Effector memory CD4-positive, alpha-beta T cell (primary cell): ENCODE data around the gene TMPRSS11A.

Experiments
- DNase-seq, 3 donors: peaks; one replicate each; pipeline ENCODE4 v3.0.0-alpha.2; 2020
- H3K27ac ChIP-seq: 2 replicates; pipeline ENCODE4 v1.7.0; 2013; ENCODE audit warnings: mild to moderate bottlenecking, low read length, moderate library complexity; ENCODE audit not compliant: insufficient read depth, poor library complexity, severe bottlenecking
- H3K27me3 ChIP-seq: replicated peaks from 2 replicates; pipeline ENCODE4 v1.7.0; 2013; ENCODE audit warnings: mild to moderate bottlenecking, low read length; ENCODE audit not compliant: insufficient read depth, control insufficient read depth, poor library complexity, severe bottlenecking
- H3K36me3 ChIP-seq: 2 replicates; pipeline ENCODE4 v1.7.0; 2013; ENCODE audit warnings: mild to moderate bottlenecking, low read length, moderate library complexity; ENCODE audit not compliant: control insufficient read depth, insufficient read depth
- H3K4me1 ChIP-seq: 2 replicates; pipeline ENCODE4 v1.7.0; 2013; ENCODE audit warnings: low read length, mild to moderate bottlenecking; ENCODE audit not compliant: control insufficient read depth, insufficient read depth, poor library complexity, severe bottlenecking
- H3K4me3 ChIP-seq: 2 replicates; pipeline ENCODE4 v1.7.0; 2013; ENCODE audit warnings: low read length, low read depth, mild to moderate bottlenecking; ENCODE audit not compliant: insufficient read depth, poor library complexity, severe bottlenecking
- H3K9me3 ChIP-seq: 2 replicates; pipeline ENCODE4 v1.7.0; 2013; ENCODE audit warnings: mild to moderate bottlenecking, low read length, moderate library complexity; ENCODE audit not compliant: control insufficient read depth
- total RNA-seq, 3 donors: gene quantifications; one replicate each; lab custom pipeline; 2026; lab: John Stamatoyannopoulos, UW

TMPRSS11A gene, protein sequence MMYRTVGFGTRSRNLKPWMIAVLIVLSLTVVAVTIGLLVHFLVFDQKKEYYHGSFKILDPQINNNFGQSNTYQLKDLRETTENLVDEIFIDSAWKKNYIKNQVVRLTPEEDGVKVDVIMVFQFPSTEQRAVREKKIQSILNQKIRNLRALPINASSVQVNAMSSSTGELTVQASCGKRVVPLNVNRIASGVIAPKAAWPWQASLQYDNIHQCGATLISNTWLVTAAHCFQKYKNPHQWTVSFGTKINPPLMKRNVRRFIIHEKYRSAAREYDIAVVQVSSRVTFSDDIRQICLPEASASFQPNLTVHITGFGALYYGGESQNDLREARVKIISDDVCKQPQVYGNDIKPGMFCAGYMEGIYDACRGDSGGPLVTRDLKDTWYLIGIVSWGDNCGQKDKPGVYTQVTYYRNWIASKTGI
- 0 reads per million in 3 donors for total RNA-seq

DNA sequence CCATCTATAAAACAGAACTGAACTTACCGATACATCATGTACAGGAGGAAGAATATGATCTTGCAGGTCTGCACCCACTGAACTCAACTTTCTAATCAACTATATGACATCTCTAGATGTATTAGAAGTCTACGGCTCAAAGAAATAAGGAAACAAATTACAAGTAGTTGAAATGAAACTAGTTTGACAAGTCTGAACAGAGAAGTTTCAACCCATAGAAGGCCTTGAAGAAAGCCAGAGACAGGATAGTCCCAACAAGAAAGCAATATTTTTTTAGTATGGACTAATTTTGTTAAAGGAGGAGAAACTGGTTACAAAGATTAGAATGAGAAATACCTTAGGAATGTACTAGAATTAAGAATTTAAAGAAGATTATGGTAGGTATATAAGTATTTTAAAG, at the start of gene TMPRSS11A:
TSS of gene TMPRSS11A (minus strand) at position 138 of the 400 bp plus-strand sequence. CDS start at position 38, 100 bp downstream.
- Histone ChIP-seq H3K4me3 (no peak within 1 kb of the TSS), H3K27ac (no peak within 1 kb of the TSS), H3K9me3 (no peaks in the 10 kb centered on the region), H3K27me3 (no peaks in the 10 kb centered on the region), H3K36me3 (no peaks in the 10 kb centered on the region), H3K4me1 (no peaks in the 10 kb centered on the region)
- DNase-seq: no peak

DNA sequence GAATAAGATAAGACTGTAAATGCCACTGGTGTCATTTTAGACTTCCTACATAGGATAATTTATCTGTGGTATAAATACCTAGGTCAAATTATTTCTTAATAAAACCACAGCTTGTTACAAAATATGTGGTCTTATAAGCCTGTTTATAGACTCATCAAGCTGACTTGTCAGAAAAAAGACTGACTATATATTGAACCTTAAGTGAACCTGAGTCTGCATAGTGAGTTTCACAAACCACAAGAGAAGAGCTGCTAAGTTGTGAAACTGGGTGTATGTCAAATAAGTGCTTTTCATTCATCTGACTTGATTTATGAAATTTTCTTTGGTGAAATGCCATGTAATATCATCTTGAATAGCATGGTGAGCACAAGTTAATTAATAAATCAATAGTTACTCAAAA, 48.4 kb upstream of the TMPRSS11A start:
- Histone ChIP-seq H3K27me3 (no peaks in the 10 kb centered on the region), H3K9me3 (no peaks in the 10 kb centered on the region), H3K36me3 (no peaks in the 10 kb centered on the region), H3K27ac (no peak overlapping the region), H3K4me3 (no peak overlapping the region), H3K4me1 (no peaks in the 10 kb centered on the region)
- no peak for DNase-seq

DNA sequence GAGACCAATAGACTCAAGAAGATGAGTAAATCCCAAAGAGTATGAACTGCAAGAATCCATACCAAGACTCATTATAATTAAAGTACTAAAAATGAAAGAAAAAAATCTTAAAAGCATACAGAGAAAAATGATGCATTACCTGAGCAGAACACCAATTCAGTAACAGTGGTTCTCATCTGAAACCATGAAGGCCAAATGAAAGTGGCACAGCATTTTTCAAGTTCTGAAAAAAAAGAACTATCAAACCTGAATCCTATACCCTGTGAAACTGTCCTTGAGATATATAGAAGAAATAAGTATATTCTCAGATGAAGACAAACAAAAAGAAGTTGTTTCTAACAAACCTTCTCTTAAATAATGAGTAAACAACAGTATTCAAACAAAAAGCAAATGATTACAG, 39.6 kb upstream of the TMPRSS11A start:
- Histone ChIP-seq H3K9me3 (no peaks in the 10 kb centered on the region), H3K4me1 (no peaks in the 10 kb centered on the region), H3K27ac (no peak overlapping the region), H3K4me3 (no peak overlapping the region), H3K36me3 (no peaks in the 10 kb centered on the region), H3K27me3 (no peaks in the 10 kb centered on the region)
- no peak for DNase-seq

DNA sequence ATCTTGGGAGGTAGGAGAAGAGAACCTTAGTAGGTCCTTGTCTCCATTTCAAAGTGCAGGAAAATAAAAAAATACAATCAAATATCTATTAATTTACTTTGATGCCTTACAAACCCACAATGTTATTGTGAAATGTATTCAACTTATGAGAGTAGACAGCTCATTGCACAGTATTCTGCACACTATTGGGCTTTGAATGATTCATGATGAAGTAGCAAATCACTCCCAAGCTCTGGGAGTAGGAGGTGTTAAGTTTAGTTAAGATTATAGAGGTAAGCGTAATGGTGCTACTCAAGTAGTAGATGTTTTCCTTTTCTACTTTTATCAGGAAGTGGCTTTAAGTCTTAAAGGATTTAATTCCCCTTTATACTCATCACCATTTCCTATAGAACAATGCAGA, 32.8 kb upstream of the TMPRSS11A start:
- Histone ChIP-seq H3K4me1 (no peaks in the 10 kb centered on the region), H3K4me3 (no peak overlapping the region), H3K36me3 (no peaks in the 10 kb centered on the region), H3K27me3 (no peaks in the 10 kb centered on the region), H3K27ac (no peak overlapping the region), H3K9me3 (no peaks in the 10 kb centered on the region)
- no peak for DNase-seq

DNA sequence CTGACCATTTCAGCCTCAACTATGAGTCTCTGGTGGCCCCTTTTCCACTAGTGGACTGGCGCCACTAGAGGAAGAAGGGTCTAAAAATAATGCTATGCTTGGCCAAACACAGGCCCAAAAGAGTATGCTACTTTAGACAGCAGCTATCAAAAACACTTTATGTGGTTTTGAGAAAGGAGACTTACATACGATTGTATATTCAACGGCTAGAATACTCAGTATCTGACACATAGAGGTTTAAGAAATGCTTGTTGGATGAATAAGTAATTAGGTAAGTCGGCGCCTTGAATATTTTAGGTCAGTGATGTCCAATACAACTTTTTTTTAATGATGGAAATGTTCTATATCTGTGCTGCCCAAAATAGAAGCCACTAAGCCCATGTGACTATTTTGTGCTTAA, 25.7 kb upstream of the TMPRSS11A start:
- Histone ChIP-seq H3K36me3 (no peaks in the 10 kb centered on the region), H3K4me1 (no peaks in the 10 kb centered on the region), H3K9me3 (no peaks in the 10 kb centered on the region), H3K27me3 (no peaks in the 10 kb centered on the region), H3K4me3 (no peak overlapping the region), H3K27ac (no peak overlapping the region)
- no peak for DNase-seq

DNA sequence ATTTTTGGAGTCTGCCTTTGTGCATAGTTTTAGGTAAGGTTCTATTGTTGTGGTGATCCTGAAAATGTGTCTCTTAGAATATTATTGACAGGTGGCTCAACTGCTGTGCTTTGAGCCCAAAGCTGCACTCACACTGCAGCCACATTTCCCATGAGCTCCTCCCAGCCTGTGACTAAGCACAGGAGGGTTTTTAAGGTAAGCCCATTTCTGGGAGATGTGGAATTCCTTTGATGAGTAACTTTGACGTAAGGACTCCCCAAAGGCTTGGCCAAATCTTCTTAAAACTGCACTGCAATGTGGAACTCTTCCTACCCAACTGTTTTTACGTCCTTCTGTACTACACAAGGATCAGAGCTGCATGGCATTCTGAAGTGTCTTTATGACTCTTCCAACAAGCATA, 20.0 kb upstream of the TMPRSS11A start:
- Histone ChIP-seq H3K4me3 (no peak overlapping the region), H3K36me3 (no peaks in the 10 kb centered on the region), H3K9me3 (no peaks in the 10 kb centered on the region), H3K4me1 (no peaks in the 10 kb centered on the region), H3K27ac (no peak overlapping the region), H3K27me3 (no peaks in the 10 kb centered on the region)
- no peak for DNase-seq

DNA sequence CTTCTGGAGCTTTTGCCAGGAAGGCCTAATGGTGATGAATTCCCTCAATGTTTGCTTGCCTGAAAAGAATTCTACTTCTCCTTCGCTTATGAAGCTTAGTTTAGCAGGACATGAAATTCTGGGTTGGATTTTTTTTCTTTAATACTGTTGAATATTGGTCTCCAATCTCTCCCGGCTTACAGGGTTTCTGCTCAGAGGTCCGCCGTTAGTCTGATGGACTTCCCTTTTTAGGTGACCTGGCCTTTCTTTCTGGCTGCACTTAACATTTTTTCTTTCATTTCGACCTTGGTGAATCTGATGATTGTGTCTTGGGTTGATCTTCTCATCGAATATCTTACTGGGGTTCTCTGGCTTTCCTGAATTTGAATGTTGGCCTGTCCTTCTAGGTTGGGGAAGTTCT, 17.2 kb upstream of the TMPRSS11A start:
- no peak for DNase-seq
- Histone ChIP-seq H3K27me3 (no peaks in the 10 kb centered on the region), H3K36me3 (no peaks in the 10 kb centered on the region), H3K4me3 (no peak overlapping the region), H3K9me3 (no peaks in the 10 kb centered on the region), H3K27ac (no peak overlapping the region), H3K4me1 (no peaks in the 10 kb centered on the region)

DNA sequence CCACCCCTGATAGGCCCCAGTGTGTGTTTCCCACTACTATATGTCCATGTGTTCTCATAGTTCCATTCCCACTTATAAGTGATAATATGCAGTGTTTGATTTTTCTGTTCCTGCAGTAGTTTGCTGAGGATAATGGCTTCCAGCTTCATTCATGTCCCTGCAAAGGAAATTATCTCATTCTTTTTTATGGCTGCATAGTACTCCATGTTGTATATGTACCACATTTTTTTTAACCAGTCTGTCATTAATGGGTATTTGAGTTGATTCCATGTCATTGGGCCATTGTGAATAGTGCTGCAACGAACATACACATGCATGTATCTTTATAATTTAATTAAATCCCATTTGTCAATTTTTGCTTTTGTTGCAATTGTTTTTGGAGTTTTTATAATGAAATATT, 10.3 kb upstream of the TMPRSS11A start:
- Histone ChIP-seq H3K36me3 (no peaks in the 10 kb centered on the region), H3K9me3 (no peaks in the 10 kb centered on the region), H3K27me3 (no peaks in the 10 kb centered on the region), H3K27ac (no peak overlapping the region), H3K4me1 (no peaks in the 10 kb centered on the region), H3K4me3 (no peak overlapping the region)
- DNase-seq: no peak

DNA sequence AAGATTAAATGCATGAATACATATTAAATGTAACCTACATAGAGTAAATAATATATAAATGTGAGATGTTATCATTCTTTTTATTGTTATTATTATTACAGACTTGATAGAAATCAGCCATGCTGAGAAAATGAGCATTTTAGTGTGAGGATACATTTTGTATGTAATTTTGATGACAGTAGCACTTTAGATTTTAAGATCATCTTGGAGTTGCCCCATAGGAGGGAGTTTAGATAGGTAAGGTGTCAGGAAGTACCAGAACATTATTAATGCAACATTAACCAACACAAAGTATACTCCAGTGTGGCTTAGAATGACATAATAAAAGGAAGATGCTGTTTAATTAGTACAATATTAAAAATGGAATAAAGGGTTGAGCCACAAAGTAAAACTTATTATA, 8.4 kb downstream of the TMPRSS11A start:
- no peaks in the 10 kb centered on the region for H3K36me3 ChIP-seq
- no peak for DNase-seq
- no peak overlapping the region for H3K27ac ChIP-seq
- no peaks in the 10 kb centered on the region for H3K27me3 ChIP-seq
- no peaks in the 10 kb centered on the region for H3K4me1 ChIP-seq
- H3K4me3 ChIP-seq: no peak overlapping the region
- H3K9me3 ChIP-seq: no peaks in the 10 kb centered on the region

DNA sequence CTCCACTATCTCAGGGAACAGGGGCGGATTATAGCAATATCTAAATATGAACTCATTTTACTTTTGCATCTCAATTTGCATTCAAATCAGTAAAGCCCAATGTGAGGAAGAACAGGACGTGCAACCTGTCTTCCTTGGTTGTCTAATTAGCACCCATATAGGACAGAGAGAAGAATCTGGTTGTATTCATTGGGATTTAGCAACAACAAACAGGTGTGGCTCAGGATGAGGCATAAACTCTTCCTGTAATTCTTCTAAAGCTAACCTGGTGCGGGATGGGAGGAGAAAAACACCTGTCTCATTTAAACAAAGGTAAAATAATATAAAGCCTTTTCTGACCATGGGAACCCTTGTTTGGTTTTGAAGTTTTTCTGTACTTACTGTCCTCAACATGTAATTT, 22.2 kb downstream of the TMPRSS11A start:
- Histone ChIP-seq H3K4me1 (no peaks in the 10 kb centered on the region), H3K36me3 (no peaks in the 10 kb centered on the region), H3K27ac (no peak overlapping the region), H3K9me3 (no peaks in the 10 kb centered on the region), H3K4me3 (no peak overlapping the region), H3K27me3 (no peaks in the 10 kb centered on the region)
- no peak for DNase-seq
